Stimulated activated CD4-positive, alpha-beta T cell treated with anti-CD3 and anti-CD28 coated beads, Interleukin-1b, Interleukin-23, amount 100 ng/mL, for 1 hour (primary cell): ENCODE measurements around the gene GRIN1.
A peak's percentile ranks its signal among the peaks of the same experiment; 100 is the strongest.
"Not testable (repeated sequence)": the region's sequence is repeated elsewhere in the genome, so short reads cannot be mapped to it uniquely, and the experiment has no call there.

Experiments
- DNase-seq, 2 donors: peaks; one replicate each; pipeline ENCODE4 v3.0.0-alpha.2; 2020; ENCODE audit warnings: low read depth in 2 of 2

Gene GRIN1

DNA sequence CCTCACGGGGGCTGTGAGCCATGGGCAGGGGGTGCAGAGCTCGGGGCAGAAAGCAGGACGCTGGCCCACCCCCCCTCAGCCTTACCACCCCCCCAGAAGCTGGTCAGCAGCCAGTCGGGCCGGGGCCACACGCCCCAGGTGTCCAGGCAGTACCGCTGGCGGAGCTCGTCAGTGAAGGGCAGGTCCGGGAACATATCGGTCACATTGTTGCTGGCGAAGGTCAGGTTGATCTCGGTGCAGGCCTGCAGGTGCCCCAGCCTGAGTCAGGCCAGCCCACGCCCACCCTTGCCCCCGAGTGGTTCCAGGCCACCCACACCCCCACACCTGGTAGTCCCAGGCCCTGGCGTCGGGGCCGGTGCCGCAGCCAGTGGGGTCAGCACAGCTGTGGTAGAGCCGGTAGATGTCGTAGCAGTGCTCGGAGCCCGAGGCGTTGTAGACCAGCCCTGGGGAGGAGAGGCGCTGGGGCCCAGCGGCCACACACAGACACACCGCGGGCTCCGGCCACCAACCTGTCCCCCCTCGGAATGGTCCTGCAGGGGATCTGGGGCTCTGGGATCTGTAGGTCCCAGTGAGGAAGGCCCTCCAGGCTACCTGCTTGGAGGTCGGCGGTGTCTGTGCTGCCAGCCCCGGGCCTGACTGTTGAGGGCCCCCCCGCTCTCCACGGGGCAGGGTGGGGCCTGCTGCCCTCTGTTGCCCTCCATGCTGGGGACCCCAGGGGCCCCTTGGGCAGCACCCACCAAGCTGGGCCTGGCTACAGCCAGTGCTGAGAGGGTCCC is 27.0 kb upstream of the GRIN1 start:
- no peak for DNase-seq

DNA sequence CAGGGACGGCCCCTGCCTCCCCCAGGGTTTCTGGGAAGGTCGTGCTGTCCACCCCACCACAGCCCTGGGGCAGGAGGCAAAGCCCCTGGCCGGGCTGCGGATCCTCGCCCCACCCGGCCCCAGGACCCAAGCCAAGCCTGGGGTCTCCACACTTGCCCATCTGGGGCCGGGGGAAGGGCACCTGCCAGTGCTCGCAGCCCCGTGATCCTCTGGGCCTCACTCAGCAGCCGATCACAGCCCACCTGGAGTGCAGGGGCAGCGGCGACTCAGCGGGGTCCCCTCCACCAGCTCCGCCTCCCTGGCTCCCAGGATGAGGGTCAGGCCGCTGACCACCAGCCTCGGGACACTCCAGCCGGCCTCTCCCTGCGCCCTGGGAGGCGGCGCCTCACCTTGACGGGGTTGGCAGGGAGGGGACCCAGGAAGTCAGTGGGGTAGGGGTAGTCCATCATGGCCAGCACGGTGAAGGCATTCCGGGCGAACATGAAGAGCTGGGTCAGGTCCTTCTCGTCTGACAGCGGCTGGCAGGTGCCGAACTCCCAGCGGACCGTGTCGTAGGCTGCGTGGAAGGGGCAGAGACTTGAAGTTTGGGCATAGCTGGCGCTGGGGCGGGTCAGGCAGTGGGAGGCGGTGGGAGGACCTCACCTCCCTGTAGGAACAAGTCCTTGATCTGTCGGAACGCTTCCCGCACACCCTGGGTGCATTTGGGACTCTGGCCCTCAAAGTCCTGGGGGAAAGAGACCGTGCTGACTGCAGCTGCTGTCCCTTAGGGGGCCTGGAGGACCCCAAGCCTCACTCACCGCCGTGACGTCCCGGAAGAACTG is 26.2 kb upstream of the GRIN1 start:
- no peak for DNase-seq

DNA sequence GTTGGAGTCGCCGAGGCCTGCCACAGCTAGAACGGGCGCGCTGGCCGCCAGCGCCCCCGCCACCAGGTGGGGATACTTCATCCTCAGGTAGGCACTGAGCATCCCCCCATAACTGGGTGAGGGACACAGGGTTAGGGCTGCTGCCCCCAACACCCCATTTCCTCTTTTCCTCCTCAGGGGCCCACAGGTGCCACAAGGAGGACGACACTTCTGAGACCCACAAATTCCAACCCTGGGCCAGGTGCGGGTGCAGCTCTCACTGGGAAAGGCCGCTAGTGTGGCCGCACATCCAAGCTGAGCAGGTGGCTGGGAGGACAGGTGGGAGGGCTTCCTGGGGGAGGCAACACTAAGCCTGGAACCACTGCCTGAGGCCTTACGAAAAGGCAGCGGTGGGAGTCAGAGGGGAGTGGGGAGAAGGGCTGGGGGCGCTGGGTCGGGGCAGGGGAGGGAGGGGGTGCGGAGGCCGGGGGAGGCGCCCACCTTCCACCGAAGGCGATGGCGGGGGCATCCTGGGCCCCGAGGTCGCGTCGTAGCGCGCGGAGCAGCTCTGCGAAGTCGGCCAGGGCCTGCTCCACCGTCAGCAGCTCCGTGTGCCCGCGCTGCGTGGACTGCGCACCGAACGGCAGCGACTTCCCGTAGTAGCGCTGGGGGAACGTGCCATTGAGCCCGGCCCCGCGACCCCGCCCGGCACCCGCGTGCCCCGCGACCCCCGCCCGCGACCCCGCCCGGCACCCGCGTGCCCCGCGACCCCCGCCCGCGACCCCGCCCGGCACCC is 25.4 kb upstream of the GRIN1 start:
- no peak for DNase-seq

DNA sequence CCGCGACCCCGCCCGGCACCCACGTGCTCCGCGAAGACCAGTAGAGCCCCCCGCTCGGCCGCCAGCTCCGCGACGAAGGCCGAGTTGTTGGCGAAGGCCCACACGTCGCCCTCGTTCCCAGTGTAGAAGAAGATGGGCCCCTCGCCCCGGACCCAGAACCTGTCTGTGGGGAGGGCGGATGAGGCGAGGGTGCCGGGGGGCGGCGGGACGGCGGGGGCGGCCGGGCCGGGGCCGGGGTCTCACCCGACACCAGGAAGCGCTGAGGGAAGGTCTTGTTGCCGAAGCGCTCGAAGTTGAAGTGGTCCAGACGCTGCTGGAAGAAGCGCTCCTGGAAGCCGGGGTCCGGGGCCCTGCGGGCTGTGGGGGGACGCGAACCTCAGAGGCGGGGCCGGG is 24.7 kb upstream of the GRIN1 start:
- DNase-seq = no peak

DNA sequence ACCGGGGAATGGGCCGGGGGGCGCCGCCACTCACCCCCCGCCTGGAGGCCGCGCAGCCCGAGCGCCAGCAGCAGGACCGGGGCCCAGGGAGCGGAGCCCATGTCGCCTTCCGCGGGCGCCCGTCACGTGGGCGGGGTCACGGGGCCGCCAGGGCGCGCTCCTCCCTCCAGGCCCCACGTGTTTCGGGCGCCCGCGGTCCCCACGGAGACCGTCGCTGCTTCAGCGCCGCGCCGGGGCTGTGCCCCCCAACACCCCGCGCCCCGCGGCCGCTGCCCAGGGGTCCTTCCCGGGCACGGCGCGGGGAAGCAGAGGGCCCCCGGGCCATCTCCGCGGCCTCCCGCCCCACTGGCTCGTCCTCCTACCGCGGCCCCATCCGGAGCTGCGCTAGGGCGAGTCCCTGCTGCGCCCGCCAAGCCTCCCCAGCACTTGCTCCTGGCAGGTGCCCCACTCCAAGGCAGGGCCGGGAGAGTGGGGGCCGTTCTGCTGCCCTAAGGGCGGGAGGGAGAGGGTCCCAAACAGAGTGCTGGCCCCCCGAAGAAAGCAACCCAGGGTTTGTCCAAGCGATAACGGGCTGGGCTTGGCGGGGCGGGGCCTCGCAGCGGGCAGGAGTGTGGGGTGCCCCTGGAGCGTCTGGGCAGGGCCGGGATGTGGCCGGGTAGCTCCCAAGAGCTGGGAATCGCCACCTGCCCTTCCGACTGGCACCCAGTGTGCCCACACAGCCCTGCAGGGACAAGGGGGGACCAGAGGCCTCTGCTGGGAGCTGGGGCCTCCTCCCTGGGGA is 24.2 kb upstream of the GRIN1 start, which contains the start of gene DPP7:
Gene DPP7, minus strand, starts transcription at position 121 of the 781 bp plus-strand sequence. Its CDS starts 20 bp downstream, at position 101.
- peak; percentile 50 to 63 for DNase-seq

DNA sequence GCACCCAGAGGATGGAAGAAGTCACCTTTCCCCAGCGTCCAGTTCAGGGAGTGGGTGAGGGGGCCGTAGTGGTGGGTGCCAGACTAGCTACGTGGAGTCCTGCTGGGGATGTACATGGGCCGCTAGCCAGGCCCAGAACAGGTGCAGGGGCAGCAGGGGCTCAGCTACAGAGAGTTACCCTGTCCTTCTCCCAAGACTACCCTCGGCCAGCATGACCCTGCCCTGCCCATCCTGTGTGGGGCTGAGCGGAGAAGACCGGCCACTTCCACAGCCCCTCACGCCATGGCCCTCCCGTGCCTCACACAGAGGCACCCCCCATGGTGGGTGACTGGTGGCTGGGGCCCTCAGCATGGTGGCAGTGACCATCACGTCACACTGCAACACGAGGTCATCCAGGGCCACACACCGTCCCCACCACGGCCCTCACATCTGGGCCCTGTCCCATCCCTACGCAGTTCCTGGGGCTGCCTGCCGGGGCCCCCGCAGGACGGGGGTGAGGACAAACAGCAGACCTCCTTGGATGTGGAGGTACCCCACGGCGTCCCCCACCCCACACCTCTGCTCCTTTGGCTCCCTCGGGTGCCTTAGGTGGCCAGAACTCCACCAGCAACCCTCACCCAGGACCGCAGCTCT is 23.4 kb upstream of the GRIN1 start:
- DNase-seq = no peak

DNA sequence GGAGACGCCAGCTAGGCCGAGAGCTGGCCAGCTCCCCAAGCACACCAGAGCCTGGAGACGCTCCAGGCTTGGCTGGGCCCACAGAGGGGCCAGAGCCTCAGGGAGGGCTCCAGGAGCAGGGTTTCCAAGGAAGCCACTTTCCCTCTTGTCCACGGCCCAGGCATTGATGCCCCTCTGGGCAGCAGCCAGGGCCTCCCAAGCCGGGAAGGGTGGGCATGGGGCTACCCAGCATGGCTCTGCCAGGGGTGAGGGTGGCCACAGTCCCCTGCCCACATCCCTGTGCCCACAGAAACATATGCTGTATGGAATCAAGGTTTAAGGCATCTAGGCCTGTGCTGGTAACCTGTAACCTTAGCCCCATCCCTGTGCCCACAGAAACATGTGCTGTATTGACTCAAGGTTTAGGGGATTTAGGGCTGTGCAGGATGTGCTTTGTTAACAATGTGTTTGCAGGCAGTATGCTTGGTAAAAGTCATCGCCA is 22.9 kb upstream of the GRIN1 start:
- no peak for DNase-seq

DNA sequence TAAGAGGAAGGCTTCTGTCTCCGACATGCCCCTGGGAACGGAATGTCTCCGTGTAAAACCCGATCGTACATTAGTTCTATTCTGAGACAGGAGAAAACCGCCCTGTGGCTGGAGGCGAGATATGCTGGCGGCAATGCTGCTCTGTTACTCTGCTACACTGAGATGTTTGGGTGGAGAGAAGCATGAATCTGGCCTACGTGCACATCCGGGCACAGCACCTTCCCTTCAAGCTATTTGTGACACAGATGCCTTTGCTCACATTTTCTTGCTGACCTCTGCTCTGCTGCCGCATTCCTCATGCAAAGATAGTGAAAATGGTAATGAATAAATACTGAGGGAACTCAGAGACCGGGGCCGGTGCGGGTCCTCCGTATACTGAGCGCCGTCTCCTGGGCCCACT is 22.2 kb upstream of the GRIN1 start:
- DNase-seq = no peak

DNA sequence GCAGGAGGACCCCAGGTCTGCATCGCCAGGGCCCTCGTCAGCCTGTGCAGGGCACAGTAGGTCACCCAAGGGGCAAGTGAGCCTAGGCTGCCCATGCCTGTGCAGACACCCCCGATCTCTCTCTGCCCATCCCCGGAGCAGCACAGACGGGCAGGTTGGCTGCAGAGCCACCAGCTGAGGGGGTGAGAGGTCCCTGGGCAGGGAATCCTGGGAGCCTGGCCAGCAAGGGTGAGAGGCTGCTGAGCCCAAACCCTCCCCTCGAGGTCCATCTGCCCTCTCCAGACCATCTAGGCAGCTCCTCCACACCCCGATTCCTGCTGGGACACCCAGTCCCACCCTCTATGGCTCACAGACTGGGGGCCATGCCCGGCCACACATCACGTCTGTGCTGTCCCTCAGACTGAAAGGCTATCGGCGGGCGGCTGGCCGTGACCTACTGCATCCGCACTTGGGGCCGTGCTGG is 21.7 kb upstream of the GRIN1 start:
- DNase-seq = no peak

DNA sequence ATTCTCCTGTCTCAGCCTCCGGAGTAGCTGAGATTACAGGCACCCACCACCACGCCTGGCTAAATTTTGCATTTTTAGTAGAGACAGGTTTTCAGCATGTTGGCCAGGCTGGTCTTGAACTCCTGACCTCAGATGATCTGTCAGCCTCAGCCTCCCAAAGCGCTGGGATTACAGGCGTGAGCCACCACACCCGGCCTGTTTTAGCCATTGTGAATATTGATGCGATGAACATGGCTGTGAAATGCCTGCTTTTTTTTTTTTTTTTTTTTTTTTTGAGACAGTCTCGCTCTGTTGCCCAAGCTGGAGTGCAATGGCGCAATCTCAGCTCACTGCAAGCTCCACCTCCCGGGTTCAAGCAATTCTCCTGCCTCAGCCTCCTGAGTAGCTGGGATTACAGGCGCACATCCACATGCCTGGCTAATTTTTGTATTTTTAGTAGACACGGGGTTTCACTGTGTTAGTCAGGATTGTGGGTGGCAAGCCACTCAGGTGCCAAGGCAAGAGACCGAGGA is 20.8 kb upstream of the GRIN1 start:
- DNase-seq = not testable (repeated sequence)

DNA sequence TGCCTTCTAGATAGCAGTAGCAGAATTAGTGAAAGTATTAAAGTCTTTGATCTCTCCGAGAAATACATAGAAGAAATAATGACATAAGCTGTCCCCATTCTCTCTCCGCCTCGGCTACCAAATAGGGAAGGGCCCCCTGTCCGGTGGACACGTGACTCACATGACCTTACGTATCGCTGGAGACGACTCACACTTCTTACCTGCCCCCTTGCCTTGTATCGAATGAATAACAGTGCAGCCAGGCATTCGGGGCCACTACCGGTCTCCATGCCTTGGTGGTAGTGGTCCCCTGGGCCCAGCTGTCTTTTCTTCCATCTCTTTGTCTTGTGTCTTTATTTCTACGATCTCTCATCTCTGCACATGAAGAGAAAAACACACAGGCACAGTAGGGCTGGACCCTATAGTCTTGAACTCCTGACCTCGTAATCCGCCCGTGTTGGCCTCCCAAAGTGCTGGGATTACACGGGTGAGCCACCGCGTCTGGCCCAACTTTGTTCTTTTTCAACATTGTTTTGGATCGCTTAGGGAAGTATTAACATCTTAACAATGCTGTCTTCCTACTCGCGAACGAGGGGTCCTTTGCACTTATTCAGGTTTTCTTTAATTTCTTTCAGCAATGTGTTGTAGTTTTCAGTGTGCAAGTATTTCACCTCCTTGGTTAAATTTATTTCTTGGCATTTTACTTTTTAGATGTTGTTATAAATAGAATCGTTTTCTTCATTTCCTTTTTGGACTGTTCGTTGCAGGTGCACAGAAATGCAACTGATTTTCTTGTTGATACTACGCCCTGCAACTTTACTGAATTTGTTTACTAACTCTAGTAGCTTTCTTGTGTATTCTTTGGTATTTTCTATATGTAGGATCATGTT is 16.8 kb upstream of the GRIN1 start:
- DNase-seq = not testable (repeated sequence)

DNA sequence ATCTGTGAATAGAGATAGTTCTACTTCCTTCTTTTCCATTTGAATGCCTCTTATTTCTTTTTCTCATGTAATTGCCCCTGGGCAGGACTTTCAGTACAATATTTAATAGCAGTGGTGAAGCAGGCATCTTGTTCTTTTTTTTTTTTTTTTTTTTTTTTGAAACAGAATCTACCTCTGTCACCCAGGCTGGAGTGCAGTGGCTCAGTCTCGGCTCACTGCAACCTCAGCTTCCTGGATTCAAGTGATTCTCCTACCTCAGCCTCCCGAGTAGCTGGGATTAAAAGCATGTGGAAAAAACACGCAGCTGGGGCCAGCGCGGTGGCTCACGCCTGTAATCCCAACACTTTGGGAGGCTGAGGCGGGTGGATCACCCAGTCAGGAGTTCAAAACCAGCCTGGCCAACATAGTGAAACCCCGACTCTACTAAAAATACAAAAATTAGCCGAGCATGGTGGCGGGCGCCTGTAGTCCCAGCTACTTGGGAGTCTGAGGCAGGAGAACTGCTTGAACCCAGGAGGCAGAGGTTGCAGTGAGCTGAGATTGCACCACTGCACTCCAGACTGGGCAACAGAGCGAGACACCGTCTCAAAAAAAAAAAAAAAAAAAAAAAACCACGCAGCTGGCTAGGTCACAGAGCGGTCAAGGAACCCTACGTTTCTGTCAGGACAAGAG is 16.0 kb upstream of the GRIN1 start:
- not testable (repeated sequence) for DNase-seq

DNA sequence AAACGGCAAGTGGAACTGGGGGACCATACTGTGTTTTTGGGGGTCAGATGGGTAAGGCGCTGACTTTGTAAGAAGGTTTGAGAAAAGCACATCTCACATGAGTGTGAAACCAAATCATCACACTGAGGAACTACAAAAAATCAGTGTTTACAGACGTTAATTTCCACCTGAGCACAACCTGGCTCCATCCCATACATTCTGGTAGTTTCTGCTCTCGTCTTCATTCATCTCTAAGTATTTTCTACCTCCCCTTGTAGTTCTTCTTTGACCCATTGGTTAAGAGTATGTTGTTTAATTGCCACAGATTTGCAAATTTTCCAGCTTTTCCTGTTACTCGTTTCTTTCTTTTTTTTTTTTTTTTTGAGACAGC is 15.5 kb upstream of the GRIN1 start:
- DNase-seq = no peak

DNA sequence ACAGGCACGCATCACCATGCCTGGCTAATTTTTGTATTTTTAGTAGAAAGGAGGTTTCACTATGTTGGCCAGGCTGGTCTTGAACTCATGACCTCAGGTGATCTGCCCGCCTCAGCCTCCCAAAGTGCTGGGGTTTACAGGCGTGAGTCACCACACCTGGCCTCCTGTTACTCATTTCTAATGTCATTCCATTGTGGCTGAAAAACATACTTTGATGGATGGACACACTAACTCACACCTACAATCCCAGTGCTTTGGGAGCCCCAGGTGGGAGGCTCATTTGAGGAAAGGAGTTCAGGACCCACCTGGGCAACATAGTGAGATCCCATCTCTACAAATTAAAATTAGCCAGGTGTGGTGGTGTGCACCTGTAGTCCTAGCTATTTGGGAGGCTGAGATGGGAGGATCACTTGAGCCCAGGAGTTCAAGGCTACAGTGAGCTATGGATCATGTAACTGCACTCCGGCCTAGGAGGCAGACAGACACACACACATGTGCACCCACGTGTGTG is 14.9 kb upstream of the GRIN1 start:
- not testable (repeated sequence) for DNase-seq

DNA sequence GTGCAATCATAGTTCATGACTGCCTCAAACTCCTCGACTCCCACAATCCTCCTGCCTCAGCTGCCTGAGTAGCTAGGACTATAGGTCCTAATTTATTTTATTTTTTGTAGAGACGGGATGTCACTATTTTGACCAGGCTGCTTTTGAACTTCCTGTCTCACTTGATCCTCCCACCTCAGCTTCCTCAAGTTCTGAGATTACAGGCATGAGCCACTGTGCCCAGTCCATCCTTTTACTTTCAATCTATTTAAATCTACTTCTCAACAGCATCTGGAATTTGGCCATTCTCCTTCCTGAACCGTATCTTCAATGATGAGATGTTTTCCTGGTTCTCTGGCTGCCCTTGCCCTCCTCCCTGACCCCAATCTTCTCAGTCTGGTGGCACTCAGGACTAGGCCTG is 12.2 kb upstream of the GRIN1 start:
- DNase-seq = no peak

DNA sequence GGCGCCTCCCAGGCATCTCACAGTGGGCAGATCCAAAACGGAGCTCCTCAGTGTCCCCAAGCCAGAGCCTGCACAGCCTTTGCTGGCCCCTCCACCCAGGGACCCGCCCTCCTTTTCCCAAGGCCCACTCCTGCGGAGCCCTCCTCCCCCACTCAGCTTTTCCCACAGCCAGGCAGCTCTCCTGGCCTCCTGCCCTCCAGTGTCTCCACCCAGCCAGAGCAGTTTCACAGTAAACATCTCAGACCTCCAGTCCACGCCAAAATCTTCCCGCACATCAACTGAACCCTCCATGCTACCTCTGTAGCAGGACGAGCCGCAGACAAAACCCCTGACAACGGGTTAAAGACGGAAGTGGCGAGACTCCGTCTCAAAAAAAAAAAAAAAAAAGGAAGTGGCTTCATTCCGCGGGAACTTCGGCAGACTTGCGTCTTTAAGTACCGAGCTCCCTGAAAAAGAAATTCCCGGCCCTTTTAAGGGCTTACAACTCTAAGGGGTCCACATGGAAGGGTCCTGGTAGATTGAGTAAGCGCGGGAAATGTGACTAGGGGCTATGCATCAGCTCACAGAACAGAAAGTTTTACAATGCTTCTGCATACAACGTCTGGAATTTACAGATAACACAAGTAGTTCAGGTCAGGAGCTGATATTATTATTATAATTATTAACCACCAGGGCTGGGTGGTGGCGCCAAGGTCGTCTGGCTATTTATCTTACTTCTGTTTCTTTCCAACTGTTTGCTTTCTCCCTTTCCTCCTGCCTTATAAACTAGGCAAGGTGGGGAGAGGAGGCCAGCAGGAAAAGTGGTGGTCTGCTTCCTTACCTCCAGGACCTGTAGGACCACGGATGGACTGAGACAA is 11.4 kb upstream of the GRIN1 start:
- DNase-seq = no peak

DNA sequence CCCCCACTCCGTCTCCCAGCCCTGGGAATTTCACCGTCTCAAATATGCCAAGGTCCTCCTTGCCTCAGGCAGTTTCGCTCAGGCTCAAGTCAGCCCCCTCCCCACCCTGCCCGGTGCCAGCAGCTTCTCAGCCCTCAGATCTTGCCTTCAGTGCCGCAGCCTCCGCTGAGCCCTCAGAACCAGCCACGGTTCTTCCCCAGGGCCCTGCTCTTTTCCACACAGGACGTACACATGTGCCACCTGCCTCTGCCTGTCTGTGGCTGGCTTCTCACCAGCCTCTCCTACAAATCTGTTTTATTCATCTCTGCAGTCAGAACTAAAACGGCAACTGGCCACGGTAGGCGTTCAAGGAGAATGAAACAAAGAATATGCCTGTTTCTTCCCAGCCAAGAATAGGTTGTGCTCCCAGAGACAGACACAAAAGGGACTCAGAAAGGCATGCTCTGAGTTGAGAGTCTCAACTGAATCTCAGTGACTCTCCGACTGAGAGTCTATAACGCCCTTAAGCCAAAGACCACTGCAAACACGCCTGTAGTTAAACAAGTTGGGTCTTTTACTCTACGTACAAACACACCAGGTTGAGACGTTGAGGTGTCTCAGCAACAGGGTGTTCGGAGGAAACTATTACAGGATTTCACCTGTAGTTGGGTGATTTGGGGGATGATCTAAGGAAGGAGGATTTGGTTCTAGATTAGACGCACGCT is 10.6 kb upstream of the GRIN1 start:
- DNase-seq = no peak
